Activated T-cell treated with anti-CD3 and anti-CD28 coated beads, Interleukin-2, amount 50 U/mL, for 4 hours (primary cell): ENCODE data around the gene GRID1. TPM values are rescaled to one million over a fixed set of nuclear protein-coding genes. Genes with fewer than 3 reads are reported as not detected.

Experiments
- ATAC-seq, 2 donors: fragments of 200-7000 bp; cut with Tn5 transposase; one replicate each; pipeline ENCODE4 v1.10.0; 2021
- DNase-seq: peaks from one replicate; pipeline ENCODE4 v3.0.0-alpha.2; 2020
- H3K27me3 Mint-ChIP-seq: one replicate; pipeline ENCODE4 v1.8.0; 2021; ENCODE audit warnings: low read depth, mixed read lengths
- H3K36me3 Mint-ChIP-seq: one replicate; pipeline ENCODE4 v1.8.0; 2022; ENCODE audit warnings: mixed read lengths; ENCODE audit not compliant: insufficient read depth
- H3K4me1 Mint-ChIP-seq: one replicate; pipeline ENCODE4 v1.8.0; 2021; ENCODE audit warnings: low read depth, mixed read lengths
- H3K4me3 Mint-ChIP-seq: one replicate; pipeline ENCODE4 v1.8.0; 2021; ENCODE audit warnings: mild to moderate bottlenecking, moderate library complexity, mixed read lengths
- H3K9me3 Mint-ChIP-seq: one replicate; pipeline ENCODE4 v1.8.0; 2021; ENCODE audit warnings: mixed read lengths
- total RNA-seq, 3 donors: library from RNA; stranded (reverse); gene quantifications; one replicate each; pipeline ENCODE4 v1.2.1, GENCODE V29; 2021

GRID1 gene
- total RNA-seq, 3 donors from 2014 or later, result not detected

DNA sequence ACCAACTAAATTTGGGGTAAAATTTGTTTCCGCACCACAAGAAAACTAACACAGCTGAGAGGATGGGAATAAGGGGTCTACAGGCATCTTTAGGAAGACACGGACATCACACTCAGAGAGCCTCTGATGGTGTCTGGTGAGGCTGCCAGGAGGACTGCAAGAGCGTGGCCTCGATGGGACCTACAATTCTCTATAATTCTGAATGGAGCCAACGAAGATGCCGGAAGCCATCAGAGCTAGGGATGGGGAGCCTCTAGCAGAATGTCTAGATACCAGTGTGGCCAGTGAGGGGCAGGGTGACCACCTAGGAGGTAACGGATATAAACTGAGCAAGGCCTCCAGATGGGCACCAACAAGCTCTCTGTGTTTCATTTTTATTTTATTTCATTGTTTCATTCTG, 7.5 kb downstream of the GRID1 start:
- no peaks in the 10 kb centered on the region for H3K36me3 Mint-ChIP-seq
- no peak overlapping the region for H3K4me3 Mint-ChIP-seq
- no peak for DNase-seq
- H3K4me1 Mint-ChIP-seq, result peaks cover 6% of the 10 kb centered on the region
- peaks cover 20% of the 10 kb centered on the region for H3K27me3 Mint-ChIP-seq
- no peak for ATAC-seq
- no peaks in the 10 kb centered on the region for H3K9me3 Mint-ChIP-seq

DNA sequence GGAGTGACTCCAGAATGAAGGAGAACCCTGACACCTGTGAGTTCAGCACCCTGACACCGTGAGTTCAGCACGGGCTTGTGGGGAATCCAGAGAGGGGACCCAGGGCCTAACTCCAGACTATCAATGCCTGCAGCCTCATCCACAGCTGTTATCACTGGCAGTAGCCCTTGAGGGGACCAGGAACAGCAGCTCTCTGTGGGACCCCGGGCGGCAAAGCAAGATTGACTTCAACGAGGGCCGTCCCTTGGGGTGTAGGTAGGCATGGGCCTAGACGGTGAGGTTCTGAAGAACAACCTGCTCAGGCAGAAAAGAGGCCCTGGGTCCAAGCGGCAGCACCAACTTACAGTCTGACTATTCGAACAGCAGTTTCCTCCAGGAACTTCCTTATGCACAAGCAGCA, 8.9 kb downstream of the GRID1 start:
- no peaks in the 10 kb centered on the region for H3K9me3 Mint-ChIP-seq
- H3K27me3 Mint-ChIP-seq, result peaks cover 13% of the 10 kb centered on the region
- no peak overlapping the region for H3K4me3 Mint-ChIP-seq
- DNase-seq (no peak), ATAC-seq (no peak)
- H3K36me3 Mint-ChIP-seq, result no peaks in the 10 kb centered on the region
- no peaks in the 10 kb centered on the region for H3K4me1 Mint-ChIP-seq

DNA sequence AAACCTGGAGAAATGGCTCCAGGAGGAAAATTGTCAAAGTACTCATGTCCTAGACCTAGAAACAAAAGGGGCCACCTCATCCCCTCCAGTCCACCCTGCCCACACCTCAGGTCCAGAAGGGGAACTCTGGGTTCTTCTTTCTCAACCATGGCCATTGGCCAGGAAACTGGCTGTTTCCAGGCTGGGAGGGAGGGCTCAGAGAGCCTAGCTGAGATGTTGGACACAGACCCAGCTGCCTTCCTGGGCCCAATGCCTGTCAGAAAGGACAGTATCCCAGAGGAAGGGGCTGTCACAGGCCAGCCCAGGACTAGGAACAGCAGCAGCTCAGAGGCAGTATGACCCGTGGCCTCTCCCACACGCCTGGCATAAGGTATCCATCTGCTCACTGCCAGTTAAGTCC, 9.6 kb downstream of the GRID1 start:
- DNase-seq, result no peak
- Mint-ChIP-seq H3K27me3 (peaks cover 7% of the 10 kb centered on the region), H3K36me3 (no peaks in the 10 kb centered on the region), H3K9me3 (no peaks in the 10 kb centered on the region), H3K4me3 (no peak overlapping the region), H3K4me1 (no peaks in the 10 kb centered on the region)
- ATAC-seq, result no peak

DNA sequence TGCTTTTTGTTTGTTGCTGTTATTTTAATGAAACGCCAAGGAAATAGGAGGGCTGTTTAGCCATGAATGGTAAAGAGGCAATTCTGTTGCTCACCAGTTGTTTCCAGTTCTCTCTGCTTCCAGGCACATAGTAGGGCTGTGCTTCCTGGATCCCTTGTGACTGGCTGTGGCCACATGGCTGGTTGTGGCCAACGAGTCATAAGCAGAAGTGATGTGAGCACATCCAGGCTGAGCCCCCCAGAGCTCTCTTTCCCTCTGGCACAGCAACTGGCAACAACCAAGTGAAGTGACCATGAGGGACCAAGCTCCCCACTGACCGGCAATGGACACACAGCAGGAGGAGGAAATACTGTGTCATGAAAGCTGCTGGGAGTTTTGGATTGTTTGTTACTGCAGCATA, 10.3 kb downstream of the GRID1 start:
- peaks cover 7% of the 10 kb centered on the region for H3K27me3 Mint-ChIP-seq
- no peaks in the 10 kb centered on the region for H3K9me3 Mint-ChIP-seq
- ATAC-seq (no peak), DNase-seq (no peak)
- no peak overlapping the region for H3K4me3 Mint-ChIP-seq
- H3K36me3 Mint-ChIP-seq, result no peaks in the 10 kb centered on the region
- no peaks in the 10 kb centered on the region for H3K4me1 Mint-ChIP-seq

DNA sequence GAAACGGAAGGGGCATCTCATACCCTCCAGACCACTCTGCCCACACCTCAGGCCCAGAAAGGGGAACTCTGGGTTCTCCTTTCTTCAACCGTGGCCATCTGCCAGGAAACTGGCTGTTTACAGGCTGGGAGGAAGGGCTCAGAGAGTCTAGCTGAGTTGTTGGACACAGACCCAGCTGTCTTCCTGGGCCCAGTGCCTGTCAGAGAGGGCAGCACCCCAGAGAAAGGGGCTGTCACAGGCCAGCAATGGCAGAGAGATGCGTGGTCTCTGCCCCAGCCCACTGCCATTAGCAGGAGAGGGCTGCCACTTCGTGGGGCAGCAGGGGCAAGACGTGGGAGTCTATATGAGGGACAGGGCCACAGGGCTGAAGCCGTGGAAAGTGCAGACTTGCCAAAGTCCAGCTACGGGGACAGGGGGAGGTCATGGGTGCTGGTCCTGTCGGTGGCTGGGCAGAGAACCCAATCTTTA, 11.0 kb downstream of the GRID1 start:
- H3K36me3 Mint-ChIP-seq, result no peaks in the 10 kb centered on the region
- ATAC-seq, result no peak
- DNase-seq, result no peak
- no peaks in the 10 kb centered on the region for H3K9me3 Mint-ChIP-seq
- peaks cover 9% of the 10 kb centered on the region for H3K27me3 Mint-ChIP-seq
- H3K4me1 Mint-ChIP-seq, result no peaks in the 10 kb centered on the region
- no peak overlapping the region for H3K4me3 Mint-ChIP-seq

DNA sequence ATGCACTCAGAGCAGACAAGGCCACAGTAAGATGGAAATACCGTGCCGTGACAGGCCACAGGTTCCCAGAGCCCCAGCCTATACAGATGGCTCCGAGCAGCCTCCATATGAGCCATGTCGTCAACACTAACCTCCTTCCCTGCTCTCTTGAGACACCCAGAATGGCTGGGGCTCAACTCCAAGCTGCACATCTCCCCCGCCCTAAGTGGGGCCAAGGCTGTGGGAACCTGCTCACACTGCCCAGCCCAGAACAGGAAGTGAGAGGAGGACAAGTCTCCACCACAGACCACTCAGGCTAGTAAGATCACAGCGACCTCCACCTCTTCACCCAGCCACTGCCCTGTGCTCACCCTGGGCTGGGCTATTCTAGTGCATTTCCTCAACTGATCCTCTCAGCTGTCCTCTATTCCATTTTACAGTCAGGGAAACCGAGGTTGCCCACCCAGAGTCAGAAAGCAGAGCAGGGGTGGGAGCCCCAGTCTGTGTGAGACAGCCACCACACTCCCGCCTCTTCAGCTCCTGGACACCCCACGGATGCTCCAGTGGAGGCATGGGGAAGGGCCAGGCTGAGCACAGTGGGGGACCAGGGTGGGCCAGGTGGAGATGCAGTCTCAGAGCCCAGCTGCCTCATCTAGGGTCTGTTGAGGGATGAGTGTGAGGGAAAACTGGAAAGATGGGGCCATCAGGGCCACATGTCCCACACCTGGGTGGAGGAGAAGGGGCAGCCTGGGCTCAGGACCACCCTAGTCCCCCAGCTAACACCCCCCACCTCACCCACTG, 11.6 kb downstream of the GRID1 start:
- Mint-ChIP-seq H3K9me3 (no peaks in the 10 kb centered on the region), H3K36me3 (no peaks in the 10 kb centered on the region), H3K4me3 (no peak overlapping the region), H3K4me1 (no peaks in the 10 kb centered on the region), H3K27me3 (peaks cover 12% of the 10 kb centered on the region)
- DNase-seq, result no peak
- peak in 1 of 2 donors; percentile 18 for ATAC-seq

DNA sequence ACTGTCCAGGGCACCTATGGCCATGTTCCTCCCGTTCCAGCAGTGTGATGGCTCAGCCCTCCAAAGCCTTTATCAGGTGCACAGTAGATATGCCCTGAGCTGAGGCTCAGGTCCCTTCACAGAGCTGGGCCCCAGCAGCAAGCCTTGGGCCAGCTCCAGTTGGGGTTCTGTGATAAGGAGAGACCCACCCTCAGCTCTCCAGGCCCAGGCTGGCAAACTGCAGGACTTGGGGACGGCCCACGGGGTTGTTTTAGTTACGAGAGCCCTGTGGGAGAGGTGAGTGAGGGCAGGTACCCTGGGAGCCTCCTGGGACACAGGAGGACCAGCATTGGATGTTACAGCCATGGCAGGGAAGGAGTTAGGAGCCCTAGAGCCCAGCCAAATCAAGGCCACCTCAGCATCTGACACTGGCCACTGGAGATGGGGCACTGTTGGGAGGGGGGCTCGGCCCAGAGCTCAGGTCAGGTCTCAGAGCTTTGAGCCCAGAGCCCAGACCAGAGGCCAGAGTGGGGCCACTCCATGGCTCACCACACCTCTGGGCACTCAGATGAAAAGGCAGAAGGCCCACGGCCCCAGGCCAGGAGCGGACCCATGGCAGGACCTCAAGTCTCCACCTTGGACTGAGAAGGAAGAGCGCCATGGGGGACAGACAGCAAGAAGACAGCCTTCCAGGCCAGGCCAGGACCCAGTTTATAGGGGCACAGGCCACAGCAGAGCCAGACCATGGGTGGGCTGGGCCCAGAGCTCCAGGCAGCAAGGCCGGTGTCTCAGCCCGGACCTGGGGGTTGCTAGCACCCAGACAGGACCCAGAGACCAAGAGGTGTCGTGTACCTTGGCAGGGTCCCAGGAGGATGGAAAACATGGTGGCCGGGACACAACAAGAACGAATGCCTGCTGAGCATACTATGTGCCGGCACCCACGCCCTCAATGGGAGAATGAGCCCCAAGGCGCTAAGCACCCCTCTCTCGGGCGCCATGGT, 12.8 kb downstream of the GRID1 start:
- no peak overlapping the region for H3K4me3 Mint-ChIP-seq
- no peaks in the 10 kb centered on the region for H3K9me3 Mint-ChIP-seq
- no peaks in the 10 kb centered on the region for H3K36me3 Mint-ChIP-seq
- no peak for ATAC-seq
- no peaks in the 10 kb centered on the region for H3K4me1 Mint-ChIP-seq
- no peak for DNase-seq
- peaks cover 16% of the 10 kb centered on the region for H3K27me3 Mint-ChIP-seq

DNA sequence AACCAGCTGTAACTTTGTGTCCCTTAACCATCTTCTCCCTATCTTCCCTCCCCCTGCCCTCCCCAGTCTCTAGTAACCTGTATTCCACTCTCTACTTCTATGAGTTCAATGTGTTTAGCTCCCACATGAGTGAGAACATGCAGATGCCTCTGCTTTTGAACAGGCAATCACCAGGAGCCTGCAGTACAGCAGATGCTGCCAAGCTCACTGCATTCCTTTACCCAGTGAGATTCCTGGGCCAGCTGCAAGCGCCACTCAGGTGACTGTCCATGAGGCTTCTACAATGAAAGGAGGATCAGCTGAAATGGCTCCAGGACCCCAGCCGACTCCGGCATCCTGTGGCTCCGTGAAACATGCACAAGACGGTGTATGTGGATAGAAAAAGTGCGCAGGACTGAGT, 15.7 kb downstream of the GRID1 start:
- no peaks in the 10 kb centered on the region for H3K4me1 Mint-ChIP-seq
- DNase-seq (no peak), ATAC-seq (no peak)
- H3K9me3 Mint-ChIP-seq, result no peaks in the 10 kb centered on the region
- H3K27me3 Mint-ChIP-seq, result peaks cover 18% of the 10 kb centered on the region
- no peaks in the 10 kb centered on the region for H3K36me3 Mint-ChIP-seq
- no peak overlapping the region for H3K4me3 Mint-ChIP-seq

DNA sequence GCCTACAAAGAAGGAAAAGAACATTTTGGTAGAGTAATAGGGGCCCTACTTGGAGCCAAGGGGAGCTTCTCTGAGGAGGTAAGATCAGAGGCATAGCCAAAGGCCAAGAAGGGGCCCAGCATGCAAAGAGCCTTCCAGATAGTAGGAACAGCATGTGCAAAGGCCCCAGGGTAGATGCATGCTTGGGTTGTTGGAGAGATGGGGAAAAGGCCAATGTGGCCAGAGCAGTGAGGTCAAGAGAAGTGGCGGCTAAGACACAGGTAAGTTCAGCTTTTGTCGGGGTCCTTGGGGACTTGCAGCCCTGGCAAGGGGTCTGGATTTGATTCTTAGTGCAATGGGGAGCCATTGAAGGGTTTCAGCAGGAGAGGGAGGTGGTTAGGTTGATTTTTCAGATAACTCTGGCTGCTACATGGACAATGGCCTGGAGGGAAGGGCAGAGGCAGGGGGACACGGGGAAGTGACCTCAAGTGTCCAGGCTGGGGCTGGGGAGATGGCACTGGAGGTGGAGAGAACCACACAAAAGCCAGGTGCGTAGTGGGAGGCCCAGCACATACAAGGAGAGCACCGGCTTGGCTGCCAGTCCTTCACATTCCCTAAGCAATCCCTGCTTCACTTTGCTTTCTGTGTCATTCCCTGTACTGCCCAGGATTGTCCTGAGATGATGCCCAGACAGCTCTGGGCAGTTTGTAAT, 16.5 kb downstream of the GRID1 start:
- DNase-seq (no peak), ATAC-seq (no peak)
- Mint-ChIP-seq H3K4me3 (no peak overlapping the region), H3K27me3 (peaks cover 18% of the 10 kb centered on the region), H3K36me3 (no peaks in the 10 kb centered on the region), H3K4me1 (no peaks in the 10 kb centered on the region), H3K9me3 (no peaks in the 10 kb centered on the region)

DNA sequence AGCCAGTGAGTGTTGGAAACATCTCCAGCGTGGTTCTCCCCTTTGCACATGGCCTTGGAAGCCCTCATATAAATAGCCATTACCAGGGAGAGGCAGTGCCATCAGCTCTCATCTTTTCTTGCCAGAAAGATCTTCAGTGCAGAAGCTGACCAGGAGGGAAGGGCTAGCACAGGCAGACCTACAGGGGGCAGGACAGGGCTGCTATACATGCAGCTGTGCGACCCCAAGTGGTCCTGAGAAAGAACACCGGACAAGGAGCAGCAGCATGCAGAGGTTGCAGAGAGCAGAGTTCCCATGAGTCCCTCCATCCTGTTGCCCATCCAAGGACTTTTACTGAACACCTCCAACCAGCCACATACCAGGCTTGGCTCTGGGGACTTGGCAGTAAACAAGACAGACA, 17.1 kb downstream of the GRID1 start:
- H3K4me1 Mint-ChIP-seq, result no peaks in the 10 kb centered on the region
- no peaks in the 10 kb centered on the region for H3K9me3 Mint-ChIP-seq
- H3K27me3 Mint-ChIP-seq, result peaks cover 17% of the 10 kb centered on the region
- ATAC-seq (no peak), DNase-seq (no peak)
- no peak overlapping the region for H3K4me3 Mint-ChIP-seq
- no peaks in the 10 kb centered on the region for H3K36me3 Mint-ChIP-seq

DNA sequence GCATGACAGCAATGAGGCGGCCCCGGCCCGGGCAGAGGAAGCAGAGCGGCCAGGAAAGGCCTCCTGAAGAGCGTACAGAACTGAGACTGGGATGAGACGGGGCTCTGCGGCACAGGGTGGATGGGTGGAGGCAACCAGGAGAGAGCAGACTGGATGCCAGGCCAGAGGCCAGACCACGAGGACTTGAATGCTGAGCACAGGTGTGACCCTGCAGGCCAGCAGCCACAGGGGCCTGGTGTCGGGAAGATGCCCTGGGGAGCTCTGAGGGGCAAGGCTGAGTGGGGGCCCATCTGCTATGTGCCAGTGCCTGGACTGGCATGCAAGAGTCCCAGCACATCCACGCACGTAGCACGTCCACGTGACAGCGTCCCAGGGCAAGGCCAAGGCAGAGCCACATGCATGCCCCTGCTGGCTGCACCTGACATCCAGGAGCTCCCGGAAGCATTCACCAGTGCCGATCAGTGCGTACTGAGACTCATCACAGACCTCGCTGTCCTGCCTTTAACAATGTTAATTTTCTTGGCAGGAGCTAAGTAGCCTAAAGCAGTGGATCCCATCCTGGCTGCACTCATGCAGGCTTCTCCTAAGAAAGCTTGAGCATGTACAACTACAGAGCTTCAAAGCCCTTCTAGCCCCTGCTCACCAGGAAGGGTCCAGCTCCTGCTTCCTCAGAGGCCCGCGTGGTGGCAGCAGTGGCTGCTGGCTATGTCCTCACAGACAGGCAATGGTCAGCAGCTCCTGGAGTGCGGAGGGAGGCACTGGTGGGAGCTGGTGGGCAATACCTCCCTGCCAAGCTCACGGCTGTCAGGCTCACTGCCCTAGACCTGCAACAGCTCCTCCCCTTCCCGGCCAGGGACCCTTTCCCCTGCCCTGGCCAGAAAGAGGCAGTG, 18.0 kb downstream of the GRID1 start:
- no peaks in the 10 kb centered on the region for H3K36me3 Mint-ChIP-seq
- H3K27me3 Mint-ChIP-seq, result peaks cover 17% of the 10 kb centered on the region
- no peaks in the 10 kb centered on the region for H3K4me1 Mint-ChIP-seq
- no peaks in the 10 kb centered on the region for H3K9me3 Mint-ChIP-seq
- DNase-seq (no peak), ATAC-seq (no peak)
- no peak overlapping the region for H3K4me3 Mint-ChIP-seq

DNA sequence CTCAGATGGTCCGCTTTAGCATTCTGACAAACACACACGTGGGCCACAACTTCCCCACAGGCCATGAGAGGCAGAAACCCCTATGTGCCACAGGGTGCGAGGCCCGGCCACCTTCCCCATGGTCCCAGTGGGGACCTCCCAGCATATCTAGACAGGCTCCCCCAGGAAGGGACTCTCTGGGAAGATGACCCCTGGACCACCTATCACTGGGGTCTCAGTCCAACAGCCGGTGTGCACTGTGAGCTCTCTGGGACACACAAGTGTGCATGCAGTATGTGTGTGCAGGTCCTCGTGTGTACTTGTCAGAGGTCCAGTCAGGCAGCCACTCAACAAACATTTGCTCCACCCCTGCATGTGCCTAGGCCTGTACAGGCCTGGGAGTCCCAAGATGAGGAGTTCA, 18.7 kb downstream of the GRID1 start:
- Mint-ChIP-seq H3K36me3 (no peaks in the 10 kb centered on the region), H3K4me3 (no peak overlapping the region), H3K9me3 (no peaks in the 10 kb centered on the region), H3K27me3 (peaks cover 17% of the 10 kb centered on the region), H3K4me1 (no peaks in the 10 kb centered on the region)
- DNase-seq, result no peak
- ATAC-seq, result no peak

DNA sequence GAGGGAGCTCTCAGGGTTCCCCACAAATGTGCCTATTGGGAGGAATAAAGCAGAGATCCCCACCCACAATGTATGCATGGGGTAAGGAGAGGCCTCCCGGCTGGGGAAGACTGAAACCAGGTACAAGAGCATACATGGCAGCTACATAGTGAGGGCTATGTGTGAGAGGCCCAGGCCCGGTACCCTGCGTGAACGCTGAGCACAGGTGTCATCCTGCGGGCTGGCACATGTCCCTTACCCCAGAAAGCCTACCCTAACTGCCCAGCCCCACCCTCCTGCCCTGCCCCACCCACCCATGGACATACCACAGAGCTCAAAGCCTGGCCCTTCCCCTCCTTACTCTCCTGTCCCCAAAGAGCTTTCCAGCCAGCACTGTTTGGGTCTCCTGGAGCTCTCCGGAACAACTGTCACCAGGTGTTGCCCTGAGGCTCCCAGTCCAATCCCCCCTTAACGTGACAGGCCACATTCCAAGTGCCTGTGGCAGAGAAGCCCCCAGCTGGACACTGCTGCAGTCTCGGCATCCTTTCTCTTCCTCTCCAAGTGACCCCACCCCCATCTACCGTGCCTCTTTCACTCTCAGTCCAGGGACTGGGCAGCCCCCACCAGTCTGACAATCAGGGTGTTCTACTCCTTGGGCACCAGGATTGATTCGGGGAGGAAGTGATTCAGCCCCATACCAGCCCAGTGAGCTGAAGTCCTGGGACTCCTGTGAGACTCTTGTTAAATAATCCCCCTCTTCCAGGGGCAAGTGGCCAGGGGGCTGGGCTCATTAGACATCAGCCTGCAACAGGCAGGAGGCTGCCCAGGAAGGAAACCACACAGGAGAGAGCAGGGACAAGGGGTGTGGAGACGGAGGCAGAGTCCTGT, 19.6 kb downstream of the GRID1 start:
- H3K36me3 Mint-ChIP-seq, result no peaks in the 10 kb centered on the region
- no peak for DNase-seq
- H3K4me3 Mint-ChIP-seq, result no peak overlapping the region
- H3K27me3 Mint-ChIP-seq, result peaks cover 14% of the 10 kb centered on the region
- no peaks in the 10 kb centered on the region for H3K9me3 Mint-ChIP-seq
- no peak for ATAC-seq
- no peaks in the 10 kb centered on the region for H3K4me1 Mint-ChIP-seq
